ENCODE measurements around the gene APOO.
"Not testable (repeated sequence)": the region's sequence is repeated elsewhere in the genome, so short reads cannot be mapped to it uniquely, and the experiment has no call there.

APOO gene

DNA sequence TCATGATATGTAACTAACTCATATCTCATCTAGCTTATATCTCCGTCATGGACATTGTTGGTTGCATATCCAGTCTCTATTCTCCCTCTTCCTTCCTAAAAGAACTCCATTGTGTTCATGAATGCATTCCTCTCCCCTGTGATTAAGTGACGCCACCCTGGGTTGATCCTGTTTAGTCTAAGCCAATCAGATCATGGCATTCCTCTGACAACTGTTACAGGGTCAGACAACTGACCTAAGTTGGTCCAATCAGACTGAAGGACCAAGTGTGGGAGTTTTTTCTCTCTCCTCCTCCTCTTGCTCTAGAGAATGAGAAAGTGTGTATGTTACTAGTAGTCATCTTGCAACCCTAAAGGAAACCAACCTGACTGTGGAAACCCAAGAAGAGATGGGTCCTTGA, 3.6 kb downstream of the APOO start:
- Histone ChIP-seq H3K27ac (ENCODE audit: low read depth, low read length) (no peak overlapping the region), H3K36me3 (ENCODE audit: control insufficient read depth, insufficient read depth, low read length) (no peaks in the 10 kb centered on the region), H3K9ac (ENCODE audit: low read depth, low read length) (no peak overlapping the region), H3K4me3 (ENCODE audit: low read depth, low read length) (no peak overlapping the region), H3K27me3 (ENCODE audit: control insufficient read depth, insufficient read depth, low read length) (no peaks in the 10 kb centered on the region), H3K4me1 (ENCODE audit: control insufficient read depth, insufficient read depth, low read length) (peaks cover 43% of the 10 kb centered on the region), H3K9me3 (ENCODE audit: control insufficient read depth, insufficient read depth, low read length) (no peaks in the 10 kb centered on the region)

DNA sequence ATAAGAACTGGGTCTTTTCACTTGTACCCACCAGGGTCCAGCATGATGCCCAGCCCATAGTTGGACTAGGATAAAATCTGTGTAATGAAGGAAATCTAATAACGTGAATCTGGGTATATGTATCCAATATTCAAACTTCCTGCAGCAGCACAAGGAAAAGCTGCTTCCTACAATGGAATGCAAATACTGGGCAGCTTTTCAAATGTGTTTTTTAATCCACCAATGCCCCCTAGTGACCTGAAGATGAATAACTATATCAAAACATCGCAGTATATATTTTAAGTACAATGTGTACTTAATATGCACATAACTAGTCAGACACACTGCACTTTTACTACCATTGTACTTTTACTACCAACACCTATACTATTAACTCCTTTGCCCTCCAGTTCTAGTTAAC, 5.3 kb downstream of the APOO start:
- Histone ChIP-seq H3K4me3 (ENCODE audit: low read depth, low read length) (no peak overlapping the region), H3K9me3 (ENCODE audit: control insufficient read depth, insufficient read depth, low read length) (no peaks in the 10 kb centered on the region), H3K36me3 (ENCODE audit: control insufficient read depth, insufficient read depth, low read length) (no peaks in the 10 kb centered on the region), H3K9ac (ENCODE audit: low read depth, low read length) (no peak overlapping the region), H3K4me1 (ENCODE audit: control insufficient read depth, insufficient read depth, low read length) (peaks cover 45% of the 10 kb centered on the region), H3K27ac (ENCODE audit: low read depth, low read length) (peak overlapping the region; percentile 31), H3K27me3 (ENCODE audit: control insufficient read depth, insufficient read depth, low read length) (no peaks in the 10 kb centered on the region)

DNA sequence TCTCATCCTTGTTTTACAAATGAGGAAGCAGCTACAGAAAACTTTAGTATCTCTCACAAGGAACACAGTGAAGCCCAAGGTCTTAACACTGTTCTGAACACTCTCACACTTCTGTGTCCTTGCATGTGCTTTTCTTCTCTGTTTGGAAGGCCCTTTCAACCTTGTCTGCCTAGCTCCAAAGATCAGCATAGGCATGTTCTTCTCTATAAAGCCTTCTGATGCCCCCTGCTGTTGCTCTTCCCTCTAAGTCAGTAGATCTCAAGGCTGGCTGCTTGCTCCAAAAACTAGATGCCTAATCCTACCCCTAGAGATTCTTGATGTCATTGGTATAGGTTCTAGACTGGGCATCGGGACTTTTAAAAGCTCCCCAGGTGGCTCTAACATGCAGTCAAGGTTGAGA, 5.9 kb downstream of the APOO start:
- Histone ChIP-seq H3K4me1 (ENCODE audit: control insufficient read depth, insufficient read depth, low read length) (peaks cover 45% of the 10 kb centered on the region), H3K27ac (ENCODE audit: low read depth, low read length) (peak overlapping the region; percentile 31)

DNA sequence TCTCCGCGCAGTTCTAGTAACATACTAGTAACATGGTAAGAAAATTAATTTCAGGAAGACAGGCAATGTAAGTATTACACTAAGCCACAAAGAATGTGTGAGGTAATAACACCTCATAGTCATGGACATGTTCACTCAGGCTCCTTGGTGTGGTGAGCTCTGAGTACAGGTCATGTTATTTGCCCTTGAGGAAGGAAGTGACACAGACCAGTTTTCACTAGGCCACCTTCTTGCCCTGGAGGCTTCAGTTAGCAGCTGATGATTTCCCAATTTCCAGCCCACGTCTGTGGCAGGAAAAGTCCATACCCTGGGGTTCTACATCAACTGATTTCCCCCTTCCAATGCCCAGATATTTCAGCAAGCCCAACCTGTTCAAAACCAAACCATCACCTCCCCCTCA, 6.7 kb downstream of the APOO start:
- Histone ChIP-seq H3K36me3 (ENCODE audit: control insufficient read depth, insufficient read depth, low read length) (no peaks in the 10 kb centered on the region), H3K9ac (ENCODE audit: low read depth, low read length) (no peak overlapping the region), H3K4me3 (ENCODE audit: low read depth, low read length) (no peak overlapping the region), H3K27me3 (ENCODE audit: control insufficient read depth, insufficient read depth, low read length) (no peaks in the 10 kb centered on the region), H3K27ac (ENCODE audit: low read depth, low read length) (no peak overlapping the region), H3K9me3 (ENCODE audit: control insufficient read depth, insufficient read depth, low read length) (no peaks in the 10 kb centered on the region), H3K4me1 (ENCODE audit: control insufficient read depth, insufficient read depth, low read length) (peaks cover 38% of the 10 kb centered on the region)

More for the DNA sequence above, 5.9 kb downstream of the APOO start:
- no peaks in the 10 kb centered on the region for H3K36me3 ChIP-seq (ENCODE audit: control insufficient read depth, insufficient read depth, low read length)
- H3K9ac ChIP-seq (ENCODE audit: low read depth, low read length), result no peak overlapping the region
- no peaks in the 10 kb centered on the region for H3K9me3 ChIP-seq (ENCODE audit: control insufficient read depth, insufficient read depth, low read length)
- no peak overlapping the region for H3K4me3 ChIP-seq (ENCODE audit: low read depth, low read length)
- H3K27me3 ChIP-seq (ENCODE audit: control insufficient read depth, insufficient read depth, low read length), result no peaks in the 10 kb centered on the region

DNA sequence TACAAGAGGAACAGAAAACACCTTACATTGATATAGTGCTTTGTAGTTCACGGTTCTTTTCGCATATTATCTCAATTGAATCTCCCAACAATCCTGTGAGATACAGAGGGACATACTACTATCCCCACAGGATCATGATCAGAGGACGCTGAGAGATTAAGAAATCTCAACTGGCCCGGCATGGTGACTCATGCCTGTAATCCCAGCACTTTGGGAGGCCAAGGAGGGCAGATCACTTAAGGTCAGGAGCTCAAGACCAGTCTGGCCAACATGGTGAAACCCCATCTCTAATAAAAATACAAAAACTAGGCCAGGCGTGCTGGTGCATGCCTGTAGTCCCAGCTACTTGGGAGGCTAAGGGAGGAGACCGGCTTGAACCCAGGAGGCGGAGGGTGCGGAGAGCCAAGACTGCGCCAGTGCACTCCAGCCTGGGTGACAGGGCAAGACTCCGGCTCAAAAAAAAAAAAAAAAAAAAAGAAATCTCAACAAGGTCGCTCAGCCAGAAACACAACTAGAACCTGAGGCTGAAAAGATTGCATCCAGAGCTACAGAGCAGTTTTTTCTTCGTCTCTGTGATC, 7.4 kb downstream of the APOO start:
- H3K27me3 ChIP-seq (ENCODE audit: control insufficient read depth, insufficient read depth, low read length), result no peaks in the 10 kb centered on the region
- H3K27ac ChIP-seq (ENCODE audit: low read depth, low read length), result peak overlapping the region; percentile 29
- no peak overlapping the region for H3K4me3 ChIP-seq (ENCODE audit: low read depth, low read length)
- peaks cover 38% of the 10 kb centered on the region for H3K4me1 ChIP-seq (ENCODE audit: control insufficient read depth, insufficient read depth, low read length)
- no peaks in the 10 kb centered on the region for H3K36me3 ChIP-seq (ENCODE audit: control insufficient read depth, insufficient read depth, low read length)
- no peak overlapping the region; the same call in 1 of the 2 replicates for H3K9ac ChIP-seq (ENCODE audit: low read depth, low read length)
- no peaks in the 10 kb centered on the region for H3K9me3 ChIP-seq (ENCODE audit: control insufficient read depth, insufficient read depth, low read length)

DNA sequence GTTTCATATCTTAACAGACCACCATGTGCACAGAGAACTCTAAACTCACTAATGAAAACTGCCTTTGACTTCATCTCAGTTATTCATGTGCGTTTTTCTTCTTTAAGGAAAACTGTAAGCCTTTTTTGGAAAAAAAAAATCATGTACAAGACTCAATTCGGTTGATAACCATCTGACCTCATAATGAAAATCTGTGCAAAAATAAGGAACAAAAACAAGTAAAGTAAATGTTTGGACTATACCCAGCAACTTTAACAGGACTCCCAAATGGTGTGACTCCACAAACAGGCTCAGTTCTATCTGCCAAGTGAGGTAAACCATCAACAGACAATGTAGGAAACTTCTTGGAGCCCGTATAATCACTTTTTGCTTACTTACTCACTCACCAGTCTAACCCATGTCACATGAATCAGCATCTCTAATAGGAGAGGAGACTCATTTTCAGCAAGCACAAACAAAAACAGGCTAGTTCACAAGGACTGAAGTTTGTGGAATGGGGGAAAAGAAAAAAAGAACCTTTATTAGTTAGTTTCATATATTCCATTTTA, 9.3 kb downstream of the APOO start:
- peak overlapping the region; percentile 43 for H3K27ac ChIP-seq (ENCODE audit: low read depth, low read length)

DNA sequence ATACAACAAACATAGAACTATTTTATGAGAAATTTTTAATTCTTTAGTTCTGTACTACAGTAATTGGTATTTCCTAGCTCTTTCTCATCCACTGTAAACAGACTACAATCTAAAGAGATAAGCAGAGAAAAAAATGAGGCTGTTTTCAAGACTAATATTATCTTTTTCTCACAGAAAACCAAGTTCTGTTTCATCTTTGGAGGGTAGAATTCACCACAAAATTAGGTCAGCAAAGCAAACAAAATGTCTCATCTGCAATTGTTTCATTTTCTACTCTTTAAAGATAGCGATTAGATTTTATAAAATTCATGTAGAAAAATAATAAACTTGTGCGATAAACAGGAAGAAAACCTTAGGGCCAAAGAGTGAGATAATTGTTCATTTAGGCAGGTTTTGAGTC, 10.8 kb downstream of the APOO start:
- no peaks in the 10 kb centered on the region for H3K9me3 ChIP-seq (ENCODE audit: control insufficient read depth, insufficient read depth, low read length)
- H3K36me3 ChIP-seq (ENCODE audit: control insufficient read depth, insufficient read depth, low read length), result no peaks in the 10 kb centered on the region; the same call in 1 of the 2 replicates
- no peak overlapping the region for H3K27ac ChIP-seq (ENCODE audit: low read depth, low read length)
- no peaks in the 10 kb centered on the region for H3K27me3 ChIP-seq (ENCODE audit: control insufficient read depth, insufficient read depth, low read length)
- H3K9ac ChIP-seq (ENCODE audit: low read depth, low read length), result no peak overlapping the region
- no peak overlapping the region for H3K4me3 ChIP-seq (ENCODE audit: low read depth, low read length)
- peaks cover 34% of the 10 kb centered on the region for H3K4me1 ChIP-seq (ENCODE audit: control insufficient read depth, insufficient read depth, low read length)

More for the DNA sequence above, 9.3 kb downstream of the APOO start:
- H3K27me3 ChIP-seq (ENCODE audit: control insufficient read depth, insufficient read depth, low read length), result no peaks in the 10 kb centered on the region
- no peaks in the 10 kb centered on the region for H3K9me3 ChIP-seq (ENCODE audit: control insufficient read depth, insufficient read depth, low read length)
- peaks cover 38% of the 10 kb centered on the region for H3K4me1 ChIP-seq (ENCODE audit: control insufficient read depth, insufficient read depth, low read length)
- peak overlapping the region; percentile 23; the same call in 1 of the 2 replicates for H3K9ac ChIP-seq (ENCODE audit: low read depth, low read length)
- H3K4me3 ChIP-seq (ENCODE audit: low read depth, low read length), result no peak overlapping the region
- H3K36me3 ChIP-seq (ENCODE audit: control insufficient read depth, insufficient read depth, low read length), result no peaks in the 10 kb centered on the region

DNA sequence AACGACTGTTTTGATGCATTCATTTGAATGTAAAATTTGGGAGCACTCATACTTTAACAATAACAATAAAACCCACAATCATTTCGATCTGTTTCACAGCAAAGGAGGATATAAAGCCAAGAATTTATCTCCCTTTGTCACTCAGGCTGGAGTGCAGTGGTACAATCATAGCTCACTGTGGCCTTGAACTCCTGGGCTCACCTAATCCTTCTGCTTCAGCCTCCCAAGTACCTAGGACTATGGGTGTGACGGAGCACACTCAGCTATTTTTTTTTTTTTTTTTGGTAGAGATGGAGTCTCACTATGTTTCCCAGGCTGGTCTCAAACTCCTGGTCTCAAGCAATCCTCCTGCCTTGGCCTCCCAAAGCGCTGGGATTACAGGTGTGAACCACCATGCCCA, 11.2 kb downstream of the APOO start:
- not testable (repeated sequence) for H3K27ac ChIP-seq (ENCODE audit: low read depth, low read length); H3K9ac ChIP-seq (ENCODE audit: low read depth, low read length); H3K27me3 ChIP-seq (ENCODE audit: control insufficient read depth, insufficient read depth, low read length); H3K9me3 ChIP-seq (ENCODE audit: control insufficient read depth, insufficient read depth, low read length); H3K36me3 ChIP-seq (ENCODE audit: control insufficient read depth, insufficient read depth, low read length); H3K4me3 ChIP-seq (ENCODE audit: low read depth, low read length)
- H3K4me1 ChIP-seq (ENCODE audit: control insufficient read depth, insufficient read depth, low read length), result peaks cover 29% of the 10 kb centered on the region

DNA sequence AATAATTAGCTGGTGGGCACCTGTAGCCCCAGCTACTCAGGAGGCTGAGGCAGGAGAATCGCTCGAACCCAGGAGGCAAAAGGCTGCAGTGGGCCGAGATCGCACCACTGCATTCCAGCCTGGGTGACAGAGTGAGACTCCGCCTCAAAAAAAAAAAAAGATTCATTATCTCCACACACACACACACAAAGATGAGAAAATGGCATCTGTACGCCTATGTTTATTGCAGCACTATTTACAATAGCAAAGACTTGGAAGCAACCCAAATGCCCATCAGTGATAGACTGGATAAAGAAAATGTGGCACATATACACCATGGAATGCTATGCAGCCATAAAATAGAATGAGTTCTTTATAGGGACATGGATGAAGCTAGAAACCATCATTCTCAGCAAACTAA, 12.7 kb downstream of the APOO start:
- H3K9me3 ChIP-seq (ENCODE audit: control insufficient read depth, insufficient read depth, low read length); H3K36me3 ChIP-seq (ENCODE audit: control insufficient read depth, insufficient read depth, low read length); H3K4me3 ChIP-seq (ENCODE audit: low read depth, low read length); H3K9ac ChIP-seq (ENCODE audit: low read depth, low read length); H3K27me3 ChIP-seq (ENCODE audit: control insufficient read depth, insufficient read depth, low read length); H3K27ac ChIP-seq (ENCODE audit: low read depth, low read length): not testable (repeated sequence)
- peaks cover 15% of the 10 kb centered on the region for H3K4me1 ChIP-seq (ENCODE audit: control insufficient read depth, insufficient read depth, low read length)

DNA sequence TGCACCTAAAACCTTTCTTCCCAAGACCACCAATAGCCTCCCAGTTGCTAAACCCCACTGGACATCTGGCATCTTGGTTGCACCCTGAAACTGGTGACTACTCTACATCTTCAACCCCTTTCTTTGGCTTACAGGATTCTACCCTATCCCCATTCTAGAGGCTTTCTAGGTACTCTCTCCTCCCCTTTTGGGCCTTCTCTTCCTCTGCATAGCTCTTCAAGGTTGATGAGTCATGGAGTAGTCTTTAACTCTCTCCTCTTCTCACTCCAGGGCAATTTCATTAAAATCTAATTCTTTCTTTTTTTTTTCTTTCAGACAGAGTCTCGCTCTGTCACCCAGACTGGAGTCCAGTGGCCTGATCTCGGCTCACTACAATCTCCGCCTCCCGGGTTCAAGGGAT, 16.8 kb downstream of the APOO start:
- H3K9ac ChIP-seq (ENCODE audit: low read depth, low read length), result no peak overlapping the region
- H3K4me3 ChIP-seq (ENCODE audit: low read depth, low read length), result no peak overlapping the region
- H3K9me3 ChIP-seq (ENCODE audit: control insufficient read depth, insufficient read depth, low read length), result no peaks in the 10 kb centered on the region
- H3K36me3 ChIP-seq (ENCODE audit: control insufficient read depth, insufficient read depth, low read length), result no peaks in the 10 kb centered on the region; the same call in 1 of the 2 replicates
- H3K27ac ChIP-seq (ENCODE audit: low read depth, low read length), result no peak overlapping the region
- H3K4me1 ChIP-seq (ENCODE audit: control insufficient read depth, insufficient read depth, low read length), result peaks cover 6% of the 10 kb centered on the region
- H3K27me3 ChIP-seq (ENCODE audit: control insufficient read depth, insufficient read depth, low read length), result no peaks in the 10 kb centered on the region

DNA sequence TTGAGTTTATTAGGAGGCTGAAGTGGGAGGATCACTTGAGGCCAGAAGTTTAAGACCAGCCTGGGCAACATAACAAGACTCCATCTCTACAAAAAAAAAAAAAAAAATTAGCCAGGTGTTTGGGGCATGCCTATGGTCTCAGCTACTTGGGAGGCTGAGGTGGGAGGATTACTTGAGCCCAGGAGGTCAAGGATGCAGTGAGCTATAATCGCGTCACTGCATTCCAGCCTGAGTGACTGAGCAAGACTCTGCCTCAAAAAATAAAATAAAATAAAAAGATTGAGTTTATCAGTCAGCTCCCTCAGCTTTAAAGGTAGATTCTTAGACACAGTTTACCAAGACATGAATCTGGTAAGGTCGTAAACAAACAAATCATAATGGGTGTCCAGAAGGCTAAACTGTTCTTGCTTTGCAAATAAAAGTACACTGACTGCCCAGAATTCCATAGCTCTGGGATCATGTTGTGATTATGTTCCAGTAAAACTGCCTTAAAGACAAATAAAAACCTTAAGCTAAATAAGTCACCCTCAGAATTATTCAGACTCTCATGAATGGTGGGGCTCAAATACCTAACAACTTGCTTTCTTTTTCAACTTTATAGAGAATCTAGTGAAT, 18.7 kb downstream of the APOO start:
- Histone ChIP-seq H3K27me3 (ENCODE audit: control insufficient read depth, insufficient read depth, low read length) (no peaks in the 10 kb centered on the region), H3K9ac (ENCODE audit: low read depth, low read length) (no peak overlapping the region), H3K27ac (ENCODE audit: low read depth, low read length) (no peak overlapping the region), H3K9me3 (ENCODE audit: control insufficient read depth, insufficient read depth, low read length) (no peaks in the 10 kb centered on the region), H3K4me1 (ENCODE audit: control insufficient read depth, insufficient read depth, low read length) (peaks cover 18% of the 10 kb centered on the region), H3K4me3 (ENCODE audit: low read depth, low read length) (no peak overlapping the region), H3K36me3 (ENCODE audit: control insufficient read depth, insufficient read depth, low read length) (no peaks in the 10 kb centered on the region; the same call in 1 of the 2 replicates)
